Neural cell (in vitro differentiated cells): Measurements from ENCODE around the gene OSBPL8.

Source experiments
- EZH2 ChIP-seq: fragments of 200-600, 300-800 bp; shearing (Covaris generic), sonication (generic); IDR thresholded peaks from 2 replicates; pipeline ENCODE4 v1.6.1; 2014; ENCODE audit warnings: antibody characterized with exemption, low read length, borderline replicate concordance, mild to moderate bottlenecking; ENCODE audit not compliant: insufficient read depth, poor library complexity, severe bottlenecking
- TF ChIP-seq, protein P1 (sequence below): fragments of 450-650 bp; IDR thresholded peaks from 2 replicates; pipeline ENCODE4 v1.5.1; 2014; ENCODE audit warnings: antibody characterized with exemption, mild to moderate bottlenecking, moderate library complexity; ENCODE audit not compliant: poor library complexity, severe bottlenecking
- TF ChIP-seq, protein P2 (sequence below): IDR thresholded peaks from 2 replicates; pipeline ENCODE4 v1.6.1; 2012; ENCODE audit warnings: borderline replicate concordance

DNA sequence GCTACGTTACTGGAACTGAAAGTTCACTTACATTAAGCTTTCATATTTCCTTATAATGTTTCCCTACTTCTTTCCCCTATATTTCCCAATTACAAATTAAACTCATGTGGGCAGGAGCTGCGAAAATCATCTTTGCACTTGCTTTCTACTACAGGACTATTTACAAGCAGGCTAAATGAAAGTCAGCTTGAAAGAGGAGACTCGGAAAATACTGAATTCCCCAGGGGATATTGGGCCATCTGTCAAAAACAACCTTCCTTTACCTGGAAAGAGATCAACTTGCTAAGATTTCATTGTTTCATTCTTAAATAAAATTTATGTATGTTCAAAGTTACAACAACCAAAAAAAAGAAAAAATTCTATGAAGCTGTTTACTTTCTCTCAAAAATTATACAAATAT lies 118.6 kb downstream of the OSBPL8 start:
- TF ChIP-seq, protein P1, sequence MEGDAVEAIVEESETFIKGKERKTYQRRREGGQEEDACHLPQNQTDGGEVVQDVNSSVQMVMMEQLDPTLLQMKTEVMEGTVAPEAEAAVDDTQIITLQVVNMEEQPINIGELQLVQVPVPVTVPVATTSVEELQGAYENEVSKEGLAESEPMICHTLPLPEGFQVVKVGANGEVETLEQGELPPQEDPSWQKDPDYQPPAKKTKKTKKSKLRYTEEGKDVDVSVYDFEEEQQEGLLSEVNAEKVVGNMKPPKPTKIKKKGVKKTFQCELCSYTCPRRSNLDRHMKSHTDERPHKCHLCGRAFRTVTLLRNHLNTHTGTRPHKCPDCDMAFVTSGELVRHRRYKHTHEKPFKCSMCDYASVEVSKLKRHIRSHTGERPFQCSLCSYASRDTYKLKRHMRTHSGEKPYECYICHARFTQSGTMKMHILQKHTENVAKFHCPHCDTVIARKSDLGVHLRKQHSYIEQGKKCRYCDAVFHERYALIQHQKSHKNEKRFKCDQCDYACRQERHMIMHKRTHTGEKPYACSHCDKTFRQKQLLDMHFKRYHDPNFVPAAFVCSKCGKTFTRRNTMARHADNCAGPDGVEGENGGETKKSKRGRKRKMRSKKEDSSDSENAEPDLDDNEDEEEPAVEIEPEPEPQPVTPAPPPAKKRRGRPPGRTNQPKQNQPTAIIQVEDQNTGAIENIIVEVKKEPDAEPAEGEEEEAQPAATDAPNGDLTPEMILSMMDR, result no peak
- no peak for TF ChIP-seq EZH2
- TF ChIP-seq, protein P2, sequence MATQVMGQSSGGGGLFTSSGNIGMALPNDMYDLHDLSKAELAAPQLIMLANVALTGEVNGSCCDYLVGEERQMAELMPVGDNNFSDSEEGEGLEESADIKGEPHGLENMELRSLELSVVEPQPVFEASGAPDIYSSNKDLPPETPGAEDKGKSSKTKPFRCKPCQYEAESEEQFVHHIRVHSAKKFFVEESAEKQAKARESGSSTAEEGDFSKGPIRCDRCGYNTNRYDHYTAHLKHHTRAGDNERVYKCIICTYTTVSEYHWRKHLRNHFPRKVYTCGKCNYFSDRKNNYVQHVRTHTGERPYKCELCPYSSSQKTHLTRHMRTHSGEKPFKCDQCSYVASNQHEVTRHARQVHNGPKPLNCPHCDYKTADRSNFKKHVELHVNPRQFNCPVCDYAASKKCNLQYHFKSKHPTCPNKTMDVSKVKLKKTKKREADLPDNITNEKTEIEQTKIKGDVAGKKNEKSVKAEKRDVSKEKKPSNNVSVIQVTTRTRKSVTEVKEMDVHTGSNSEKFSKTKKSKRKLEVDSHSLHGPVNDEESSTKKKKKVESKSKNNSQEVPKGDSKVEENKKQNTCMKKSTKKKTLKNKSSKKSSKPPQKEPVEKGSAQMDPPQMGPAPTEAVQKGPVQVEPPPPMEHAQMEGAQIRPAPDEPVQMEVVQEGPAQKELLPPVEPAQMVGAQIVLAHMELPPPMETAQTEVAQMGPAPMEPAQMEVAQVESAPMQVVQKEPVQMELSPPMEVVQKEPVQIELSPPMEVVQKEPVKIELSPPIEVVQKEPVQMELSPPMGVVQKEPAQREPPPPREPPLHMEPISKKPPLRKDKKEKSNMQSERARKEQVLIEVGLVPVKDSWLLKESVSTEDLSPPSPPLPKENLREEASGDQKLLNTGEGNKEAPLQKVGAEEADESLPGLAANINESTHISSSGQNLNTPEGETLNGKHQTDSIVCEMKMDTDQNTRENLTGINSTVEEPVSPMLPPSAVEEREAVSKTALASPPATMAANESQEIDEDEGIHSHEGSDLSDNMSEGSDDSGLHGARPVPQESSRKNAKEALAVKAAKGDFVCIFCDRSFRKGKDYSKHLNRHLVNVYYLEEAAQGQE, result no peak
